ENCODE results near the gene NOB1.
"Not testable (repeated sequence)": the region's sequence is repeated elsewhere in the genome, so short reads cannot be mapped to it uniquely, and the experiment has no call there.

Gene NOB1

DNA sequence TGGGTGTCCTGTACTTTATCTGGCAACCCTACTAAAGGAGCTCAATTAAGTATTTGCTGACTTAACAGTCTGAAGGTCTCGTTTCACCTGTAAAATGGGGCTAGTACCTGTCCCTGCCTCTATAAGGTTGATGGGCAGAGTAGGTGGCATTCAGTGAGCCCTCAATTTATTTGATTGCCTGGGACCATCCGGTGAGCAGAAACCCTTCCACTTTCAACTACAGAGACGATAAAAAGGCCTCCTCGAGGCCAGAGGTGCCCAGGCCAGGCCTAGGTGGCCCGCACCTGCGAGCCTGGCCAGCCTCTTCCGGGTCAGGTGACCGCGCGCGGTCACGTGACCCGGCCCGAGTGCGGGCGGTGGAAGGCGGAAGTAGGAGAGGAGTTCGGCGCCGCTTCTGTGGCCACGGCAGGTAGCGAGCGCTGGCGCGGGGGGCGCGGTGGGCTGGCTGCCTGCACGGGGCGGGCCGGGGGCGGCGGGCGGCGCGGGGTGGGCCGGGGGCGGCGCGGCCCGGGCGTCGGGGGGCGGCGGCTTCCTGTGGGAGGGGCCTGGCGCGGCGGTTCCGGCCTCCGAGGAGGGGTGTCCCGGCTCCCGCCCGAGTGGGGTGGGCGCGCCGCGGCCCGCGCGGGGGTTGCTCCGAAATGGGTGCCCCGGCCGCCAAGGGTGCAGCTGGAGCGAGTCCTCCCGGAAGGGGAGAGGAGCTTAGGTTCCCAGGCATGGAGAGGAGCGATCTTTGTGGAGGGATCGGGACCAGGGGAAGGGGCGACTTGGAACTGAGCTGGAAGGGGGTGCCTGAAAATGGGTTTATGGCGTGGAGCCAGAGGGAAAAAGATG, 7.5 kb upstream of the NOB1 start, which contains the start of gene WWP2:
TSS of gene WWP2 (plus strand) at position 350 of the 831 bp plus-strand sequence. CDS start 24,679 bp downstream, outside the sequence.
- peak; percentile 50 for DNase-seq (ENCODE audit: low read depth)

DNA sequence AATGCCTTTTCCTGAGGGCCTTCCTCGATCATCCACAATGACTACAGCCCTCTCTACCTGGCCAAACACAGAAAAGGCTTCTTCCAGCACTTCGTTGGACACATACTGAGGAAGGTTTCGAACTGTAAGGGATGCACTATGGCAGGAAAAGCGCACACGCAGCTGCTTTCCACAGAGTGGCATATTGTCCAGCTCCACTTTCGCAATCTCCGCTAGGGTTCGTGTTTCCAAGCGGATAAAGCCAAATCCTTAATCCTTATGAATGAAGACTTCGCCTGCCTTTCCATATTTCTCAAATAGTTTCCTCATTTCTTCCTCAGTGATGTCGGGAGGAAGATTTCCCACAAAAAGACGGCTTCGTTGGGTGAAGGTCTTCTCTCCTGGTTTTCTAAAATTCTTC, 2.6 kb upstream of the NOB1 start:
- not testable (repeated sequence) for DNase-seq (ENCODE audit: low read depth)

GRCh38 chr16:69756705-69757104, 2.0 kb upstream of the NOB1 start:
- DNase-seq (ENCODE audit: low read depth), result no peak

DNA sequence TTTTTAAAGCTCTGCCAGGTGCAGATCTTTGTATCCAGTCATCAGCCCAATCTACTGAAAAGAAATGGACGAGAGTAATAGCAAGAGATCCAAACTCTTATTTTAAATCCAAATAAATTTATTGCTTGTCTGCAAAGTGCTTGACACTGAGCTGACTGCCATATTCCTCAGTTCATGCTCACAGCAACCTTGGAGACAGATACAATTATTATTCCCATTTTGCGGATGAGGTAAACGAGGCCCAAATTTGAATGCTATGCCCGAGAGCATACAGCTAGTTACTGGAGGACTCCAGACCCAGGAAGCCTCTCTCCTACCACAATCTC, 620 bp downstream of the NOB1 start:
- DNase-seq (ENCODE audit: low read depth), result no peak

GRCh38 chr16:69748694-69749345, 5.9 kb downstream of the NOB1 start:
- DNase-seq (ENCODE audit: low read depth), result no peak

DNA sequence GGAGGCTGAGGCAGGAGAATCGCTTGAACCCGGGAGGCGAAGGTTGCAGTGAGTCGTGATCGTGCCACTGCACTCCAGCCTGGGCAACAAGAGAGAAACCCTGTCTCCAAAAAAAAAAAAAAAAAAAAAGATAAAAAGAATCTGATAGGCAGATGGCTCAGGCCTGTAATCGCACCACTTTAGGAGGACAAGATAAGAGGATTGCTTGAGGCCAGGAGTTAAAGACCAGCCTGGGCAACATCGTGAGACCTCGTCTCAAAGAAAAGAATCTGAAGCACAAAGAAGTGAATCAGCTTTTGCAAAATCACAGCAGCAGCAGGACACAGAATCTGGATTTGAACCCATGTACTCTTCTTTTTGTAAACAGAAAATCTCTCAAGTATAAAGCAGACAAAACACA, 7.6 kb downstream of the NOB1 start:
- no peak for DNase-seq (ENCODE audit: low read depth)

- DNase-seq (ENCODE audit: low read depth), result no peak
Observed at GRCh38 chr16:69745959-69746358, 8.8 kb downstream of the NOB1 start.

DNA sequence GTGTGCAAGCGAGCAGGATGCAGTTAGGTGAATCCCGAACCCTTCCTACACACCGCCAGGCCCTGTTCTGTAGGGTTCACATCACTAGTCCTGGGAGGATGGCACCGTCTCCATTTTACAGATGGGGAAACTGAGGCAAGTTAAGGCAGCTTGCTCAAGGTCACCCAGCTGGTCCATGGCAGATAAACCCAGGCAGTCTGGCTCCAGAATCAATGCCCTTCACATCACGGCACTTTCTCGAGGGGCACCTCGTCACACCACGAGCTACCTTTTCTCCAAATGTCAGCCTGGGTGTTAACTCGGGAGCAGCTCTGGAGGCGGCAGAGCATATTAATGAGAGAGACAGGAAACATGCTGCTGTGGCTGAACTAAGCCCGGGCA, 9.5 kb downstream of the NOB1 start:
- no peak for DNase-seq (ENCODE audit: low read depth)

- DNase-seq (ENCODE audit: low read depth), result no peak
Observed at GRCh38 chr16:69744363-69745231, 10.1 kb downstream of the NOB1 start.

DNA sequence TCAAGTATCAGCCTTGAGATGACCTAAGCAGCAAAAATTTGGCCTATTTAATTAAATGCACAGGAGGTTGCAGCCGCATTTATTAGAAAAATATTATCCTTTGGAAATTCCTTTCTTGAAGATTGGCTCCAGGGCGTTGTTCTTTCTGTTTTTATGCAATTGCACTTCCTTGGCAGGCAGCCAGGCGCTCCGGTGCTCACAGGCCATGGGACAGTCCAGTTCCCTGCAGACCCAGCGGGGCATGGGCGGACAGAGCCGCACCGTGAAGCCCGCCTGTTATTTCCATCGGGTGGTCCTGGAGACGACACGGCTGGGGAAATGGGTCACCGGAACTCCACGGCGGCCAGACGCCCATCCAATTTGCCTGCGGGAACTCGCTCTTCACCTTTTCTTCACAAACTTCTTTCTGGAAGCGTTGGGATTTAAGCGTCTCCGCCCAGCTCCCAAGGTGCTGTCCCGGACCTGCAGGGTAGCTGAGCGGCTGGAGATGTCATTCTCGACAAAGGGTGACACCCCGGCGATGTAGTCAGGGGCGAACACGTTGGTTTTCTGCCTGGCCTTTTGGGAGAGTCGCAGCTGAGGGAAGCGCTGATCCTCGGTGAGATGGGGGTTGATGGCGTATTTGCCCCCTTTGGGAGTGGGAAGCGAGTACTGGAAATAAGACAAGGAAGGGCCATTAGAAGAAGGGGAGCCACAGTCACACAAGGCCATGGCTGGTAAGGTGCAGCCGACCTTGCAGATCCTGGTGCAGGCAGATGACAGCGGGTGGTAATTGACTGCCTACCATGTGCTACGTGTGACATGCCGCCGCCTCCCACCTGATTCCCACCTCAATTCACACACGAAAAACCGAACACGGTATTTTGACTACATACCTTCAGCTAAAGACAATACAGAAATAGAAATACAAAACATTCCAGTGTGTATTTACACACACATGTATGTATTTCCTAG, 12.5 kb downstream of the NOB1 start:
- DNase-seq (ENCODE audit: low read depth), result no peak

DNA sequence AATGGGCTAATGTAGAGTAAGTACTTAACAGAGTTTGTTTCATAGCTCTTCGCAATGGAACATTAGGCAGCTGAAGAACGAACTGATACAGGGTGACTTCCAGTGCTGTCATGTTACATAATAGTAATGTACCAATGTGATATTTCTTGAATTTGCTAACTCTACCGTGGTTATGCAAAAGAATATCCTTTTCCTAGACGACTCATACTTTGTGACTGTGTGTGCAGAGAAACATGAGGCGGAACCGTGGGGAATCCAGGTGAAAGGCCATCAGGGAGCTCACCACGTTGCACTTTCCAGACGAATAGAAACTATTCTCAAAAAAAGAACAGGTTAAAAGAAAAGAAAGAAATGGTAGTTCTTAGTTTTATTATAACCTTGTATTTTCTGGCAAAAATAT, 13.2 kb downstream of the NOB1 start:
- DNase-seq (ENCODE audit: low read depth), result no peak

- no peak for DNase-seq (ENCODE audit: low read depth)
Observed at GRCh38 chr16:69732101-69732500, 22.6 kb downstream of the NOB1 start.

- not testable (repeated sequence) for DNase-seq (ENCODE audit: low read depth)
Observed at GRCh38 chr16:69731280-69731679, 23.4 kb downstream of the NOB1 start.

GRCh38 chr16:69729030-69729429, 25.7 kb downstream of the NOB1 start:
- DNase-seq (ENCODE audit: low read depth), result not testable (repeated sequence)

DNA sequence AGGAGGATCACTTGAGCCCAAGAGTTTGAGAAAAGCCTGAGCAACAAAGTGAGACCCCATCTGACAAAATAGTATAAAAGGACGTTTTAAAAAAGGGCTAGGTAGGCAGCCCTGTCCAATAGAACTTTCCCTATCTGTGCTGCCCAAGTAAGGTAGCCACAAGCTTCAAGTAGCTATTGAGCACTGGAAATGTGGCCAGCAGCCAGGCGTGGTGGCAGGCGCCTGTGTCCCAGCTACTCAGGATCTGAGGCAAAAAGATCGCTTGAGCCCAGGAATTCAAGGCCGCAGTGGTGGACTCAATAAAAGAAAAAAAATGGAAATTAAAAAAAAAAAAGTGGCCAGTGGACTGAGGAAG, 26.8 kb downstream of the NOB1 start:
- no peak for DNase-seq (ENCODE audit: low read depth)

GRCh38 chr16:69726313-69727060, 28.2 kb downstream of the NOB1 start, which contains the start of gene NQO1:
Gene NQO1, minus strand, starts transcription at chr16:69726560. Its CDS starts 121 bp downstream, at chr16:69726439.
- peak; percentile 76 for DNase-seq (ENCODE audit: low read depth)

GRCh38 chr16:69725480-69726312, 29.0 kb downstream of the NOB1 start:
- DNase-seq (ENCODE audit: low read depth), result no peak

DNA sequence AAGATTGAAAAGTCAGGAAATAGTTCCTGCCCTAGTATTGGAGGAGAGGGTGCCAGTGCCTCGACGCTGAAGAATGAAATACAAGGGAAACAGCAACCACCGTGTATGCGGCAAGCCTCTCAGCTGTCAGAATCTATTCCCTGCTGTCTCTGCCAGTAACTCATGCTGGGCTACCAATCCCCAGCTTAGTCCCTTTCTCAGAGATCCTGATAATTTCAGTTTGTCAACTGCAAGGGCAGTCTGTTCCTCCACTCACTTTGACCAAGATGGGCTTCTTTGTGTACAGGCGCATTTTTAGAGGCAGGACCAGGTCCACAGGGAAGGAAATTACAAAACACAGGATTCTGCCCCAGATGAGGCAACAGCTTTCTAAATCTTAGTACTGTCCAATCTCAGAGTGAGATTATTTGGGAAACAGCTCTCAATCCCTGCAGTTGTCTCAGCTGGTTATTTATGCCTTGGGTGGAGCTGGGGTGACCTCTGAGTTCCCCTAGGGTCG, 29.7 kb downstream of the NOB1 start:
- DNase-seq (ENCODE audit: low read depth), result no peak

DNA sequence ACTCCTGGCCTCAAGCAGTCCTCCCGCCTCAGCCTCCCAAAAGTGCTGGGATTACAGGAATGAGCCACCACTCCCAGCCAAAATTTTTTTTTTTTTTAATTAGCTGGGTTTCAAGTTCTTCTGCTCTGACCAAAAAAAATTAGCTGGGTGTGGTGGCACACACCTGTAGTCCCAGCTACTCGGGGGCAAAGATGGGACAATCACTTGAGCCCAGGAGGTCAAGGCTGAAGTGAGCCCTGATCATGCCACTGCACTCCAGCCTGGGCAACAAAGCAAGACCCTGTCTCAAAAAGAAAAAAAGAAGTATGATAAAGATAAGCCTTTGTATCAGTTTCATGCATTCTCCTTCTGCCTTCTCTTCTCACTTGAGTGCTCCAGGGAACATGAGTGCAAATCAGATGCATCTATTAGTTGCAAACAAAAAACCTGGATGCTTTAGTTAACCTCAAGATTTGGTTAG, 30.3 kb downstream of the NOB1 start:
- DNase-seq (ENCODE audit: low read depth), result no peak
